Measurements from ENCODE around the gene NKX6-2.

The NKX6-2 gene

GRCh38 chr10:132783940-132784865 is 1.7 kb downstream of the NKX6-2 start:
- no peak for DNase-seq (ENCODE audit: low read depth)
- TF ChIP-seq CTCF (IDR thresholded peaks at IDR 0.05; ENCODE audit: low read depth, low read length) = no peak
- TF ChIP-seq POLR2A (IDR thresholded peaks at IDR 0.05; ENCODE audit: extremely low read depth, insufficient read length) = no peak
- TF ChIP-seq, protein P1, sequence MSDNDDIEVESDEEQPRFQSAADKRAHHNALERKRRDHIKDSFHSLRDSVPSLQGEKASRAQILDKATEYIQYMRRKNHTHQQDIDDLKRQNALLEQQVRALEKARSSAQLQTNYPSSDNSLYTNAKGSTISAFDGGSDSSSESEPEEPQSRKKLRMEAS (IDR thresholded peaks at IDR 0.05; ENCODE audit: low read depth, low read length) = no peak
- no peak for TF ChIP-seq MYC (IDR thresholded peaks at IDR 0.05; ENCODE audit: low read depth, low read length)
- H3K4me3 ChIP-seq (ENCODE audit: low read depth, low read length) = no peak overlapping the region

GRCh38 chr10:132783165-132783939 is 2.6 kb downstream of the NKX6-2 start:
- no peak for DNase-seq (ENCODE audit: low read depth)
- TF ChIP-seq POLR2A (IDR thresholded peaks at IDR 0.05; ENCODE audit: extremely low read depth, insufficient read length) (no peak), MYC (IDR thresholded peaks at IDR 0.05; ENCODE audit: low read depth, low read length) (no peak), CTCF (IDR thresholded peaks at IDR 0.05; ENCODE audit: low read depth, low read length) (no peak)
- TF ChIP-seq, protein P1 (IDR thresholded peaks at IDR 0.05; ENCODE audit: low read depth, low read length) = no peak
- no peak overlapping the region for H3K4me3 ChIP-seq (ENCODE audit: low read depth, low read length)

GRCh38 chr10:132781556-132781955 is 4.4 kb downstream of the NKX6-2 start:
- no peak for DNase-seq (ENCODE audit: low read depth)
- no peak overlapping the region for H3K4me3 ChIP-seq (ENCODE audit: low read depth, low read length)
- TF ChIP-seq CTCF (IDR thresholded peaks at IDR 0.05; ENCODE audit: low read depth, low read length) (no peak), POLR2A (IDR thresholded peaks at IDR 0.05; ENCODE audit: extremely low read depth, insufficient read length) (no peak), MYC (IDR thresholded peaks at IDR 0.05; ENCODE audit: low read depth, low read length) (no peak)
- TF ChIP-seq, protein P1 (IDR thresholded peaks at IDR 0.05; ENCODE audit: low read depth, low read length) = no peak

DNA sequence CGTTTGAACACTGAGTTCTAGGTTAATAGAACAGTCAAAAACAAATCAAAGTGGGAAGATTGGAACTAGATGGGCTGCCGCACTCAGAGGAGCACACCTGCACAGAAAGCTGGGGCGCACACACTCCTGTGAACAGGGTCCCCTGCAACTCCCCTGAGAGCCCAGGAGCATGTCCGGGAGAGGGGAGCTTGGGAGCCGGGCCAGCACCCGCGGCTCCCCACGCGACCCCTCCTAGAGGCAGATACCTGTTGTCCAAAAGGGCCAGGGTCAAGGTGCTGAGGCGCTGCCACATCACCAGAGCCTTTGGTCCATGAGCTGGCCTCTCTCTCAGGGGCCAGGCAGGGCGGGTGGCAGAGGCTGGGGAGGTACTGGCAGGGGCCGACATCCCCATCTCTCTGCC is 5.6 kb downstream of the NKX6-2 start:
- no peak for TF ChIP-seq CTCF (IDR thresholded peaks at IDR 0.05; ENCODE audit: low read depth, low read length)
- TF ChIP-seq POLR2A (IDR thresholded peaks at IDR 0.05; ENCODE audit: extremely low read depth, insufficient read length) = no peak
- TF ChIP-seq, protein P1 (IDR thresholded peaks at IDR 0.05; ENCODE audit: low read depth, low read length) = no peak
- no peak for TF ChIP-seq MYC (IDR thresholded peaks at IDR 0.05; ENCODE audit: low read depth, low read length)
- DNase-seq (ENCODE audit: low read depth) = no peak
- H3K4me3 ChIP-seq (ENCODE audit: low read depth, low read length) = no peak overlapping the region

DNA sequence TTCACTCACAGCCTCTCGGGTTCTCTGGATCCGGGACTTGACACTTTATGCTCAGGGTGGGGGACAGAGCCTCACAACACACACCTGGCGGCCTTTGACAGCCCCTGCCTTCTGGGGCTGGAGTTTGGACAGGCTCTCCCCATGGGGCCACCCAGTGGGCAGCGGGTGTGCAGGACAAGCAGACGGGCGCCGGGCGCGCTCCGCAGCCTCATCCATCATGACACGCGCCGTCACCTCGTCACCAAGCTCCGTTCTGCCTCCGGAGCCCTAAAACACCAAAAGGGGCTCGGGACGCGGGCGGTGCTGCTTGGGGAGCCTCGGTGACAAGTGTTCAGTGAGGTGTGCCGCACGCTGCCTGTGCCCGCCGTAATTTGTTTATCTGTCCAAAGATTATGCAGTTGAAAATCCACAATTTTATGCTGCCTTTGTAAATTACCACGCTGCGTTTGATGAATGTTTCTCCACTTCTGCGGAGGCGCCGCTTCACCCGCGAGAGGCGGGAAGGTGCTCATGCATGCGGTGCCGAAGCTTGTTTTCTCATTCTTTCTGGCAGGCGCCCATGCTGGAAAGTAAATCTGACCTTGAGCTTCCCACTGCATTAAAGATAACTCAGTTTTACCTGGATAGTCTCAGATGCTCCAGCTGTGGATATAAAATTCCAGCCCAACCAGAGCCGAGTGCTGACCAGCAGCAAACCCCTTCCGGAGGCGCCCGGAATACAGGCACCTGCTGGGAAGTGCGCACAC is 6.2 kb downstream of the NKX6-2 start:
- DNase-seq (ENCODE audit: low read depth) = no peak
- H3K4me3 ChIP-seq (ENCODE audit: low read depth, low read length) = no peak overlapping the region
- no peak for TF ChIP-seq CTCF (IDR thresholded peaks at IDR 0.05; ENCODE audit: low read depth, low read length)
- TF ChIP-seq POLR2A (IDR thresholded peaks at IDR 0.05; ENCODE audit: extremely low read depth, insufficient read length) = no peak
